ENCODE data around the gene GPC2.
A peak's percentile ranks its signal among the peaks of the same experiment; 100 is the strongest.

GPC2 gene

GRCh38 chr7:100160067-100160466 lies 17.1 kb downstream of the GPC2 start:
- no peak for TF ChIP-seq Cebpa-rat (IDR thresholded peaks at IDR 0.05)
- Histone ChIP-seq H3K4me1 (peaks cover 36% of the 10 kb centered on the region), H3K36me3 (peaks cover 18% of the 10 kb centered on the region), H3K9ac (no peak overlapping the region), H3K4me3 (no peak overlapping the region), H3K27me3 (no peaks in the 10 kb centered on the region), H3K27ac (no peak overlapping the region), H3K9me3 (no peaks in the 10 kb centered on the region), H3K4me2 (no peak overlapping the region), H4K20me1 (peaks cover 32% of the 10 kb centered on the region)

- peaks cover 41% of the 10 kb centered on the region for H4K20me1 ChIP-seq
- peak overlapping the region; percentile 94 for H3K9ac ChIP-seq
- no peaks in the 10 kb centered on the region for H3K27me3 ChIP-seq
- peaks cover 27% of the 10 kb centered on the region for H3K36me3 ChIP-seq
- H3K4me2 ChIP-seq, result peak overlapping the region; percentile 97
- peak overlapping the region; percentile 100 for H3K4me3 ChIP-seq
- peak overlapping the region; percentile 93 for H3K27ac ChIP-seq
- H3K4me1 ChIP-seq, result peaks cover 45% of the 10 kb centered on the region
- no peak for TF ChIP-seq Cebpa-rat (IDR thresholded peaks at IDR 0.05)
- H3K9me3 ChIP-seq, result no peaks in the 10 kb centered on the region
Observed at GRCh38 chr7:100159099-100159623, 18.0 kb downstream of the GPC2 start.

DNA sequence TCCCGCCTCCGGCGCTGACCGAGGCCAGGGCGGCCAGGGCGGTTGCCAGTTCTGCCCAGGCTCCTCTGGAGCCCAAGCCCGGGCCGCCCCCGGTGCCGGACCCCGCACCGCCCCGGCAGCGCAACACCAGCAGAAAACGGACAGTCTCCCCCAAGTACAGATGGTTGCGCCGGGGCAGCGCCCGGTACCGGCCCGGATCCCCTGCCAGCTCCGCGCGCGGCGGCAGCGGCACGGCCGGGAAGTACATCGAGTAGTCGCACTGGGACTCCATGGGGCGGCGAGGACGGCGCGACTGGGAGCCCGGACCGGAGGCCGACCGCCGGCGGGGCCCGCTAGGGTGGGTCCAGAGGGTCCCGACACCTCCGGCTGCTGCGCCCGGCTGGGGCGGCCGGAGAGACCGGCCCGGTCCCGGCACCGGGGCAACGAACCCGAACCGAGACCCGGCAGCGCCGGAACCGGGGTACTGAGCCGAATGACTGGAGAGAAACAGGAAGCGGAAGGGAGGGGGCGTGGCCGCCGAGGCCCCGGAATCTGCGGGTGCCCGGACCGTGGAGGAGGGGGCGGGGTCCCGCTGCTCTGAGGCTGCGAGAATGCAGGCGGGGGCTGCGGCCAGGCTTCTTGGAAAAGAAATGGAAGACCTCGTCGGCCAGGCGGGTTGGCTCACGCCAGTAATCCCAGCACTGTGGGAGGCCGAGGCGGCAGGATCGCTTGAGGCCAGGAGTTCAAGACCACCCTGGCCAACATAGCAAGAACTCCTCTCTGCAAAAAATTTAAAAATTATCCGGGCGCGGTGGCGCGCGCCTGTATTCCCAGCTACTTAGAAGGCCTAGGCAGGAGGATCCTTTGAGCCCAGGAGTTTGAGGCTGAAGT lies 18.7 kb downstream of the GPC2 start, which contains the start of gene TRAPPC14:
TRAPPC14 (minus strand) TSS at position 495 of the 870 bp plus-strand sequence; CDS start at position 271, 224 bp downstream.
- H3K4me3 ChIP-seq, result peak within 1 kb of the TSS; percentile 100
- H3K27ac ChIP-seq, result peak within 1 kb of the TSS; percentile 93
- no peaks in the 10 kb centered on the region for H3K27me3 ChIP-seq
- peak within 1 kb of the TSS; percentile 97 for H3K4me2 ChIP-seq
- peaks cover 34% of the 10 kb centered on the region for H3K36me3 ChIP-seq
- H3K4me1 ChIP-seq, result peaks cover 52% of the 10 kb centered on the region
- peak within 1 kb of the TSS; percentile 94 for H3K9ac ChIP-seq
- H4K20me1 ChIP-seq, result peaks cover 48% of the 10 kb centered on the region
- H3K9me3 ChIP-seq, result no peaks in the 10 kb centered on the region
- no peak for TF ChIP-seq Cebpa-rat (IDR thresholded peaks at IDR 0.05)

- no peak for TF ChIP-seq Cebpa-rat (IDR thresholded peaks at IDR 0.05)
- Histone ChIP-seq H3K4me2 (peak overlapping the region; percentile 97), H3K4me1 (peaks cover 61% of the 10 kb centered on the region), H3K4me3 (peak overlapping the region; percentile 100), H3K9ac (peak overlapping the region; percentile 94), H3K9me3 (no peaks in the 10 kb centered on the region), H3K27me3 (no peaks in the 10 kb centered on the region), H4K20me1 (peaks cover 54% of the 10 kb centered on the region), H3K36me3 (peaks cover 43% of the 10 kb centered on the region), H3K27ac (peak overlapping the region; percentile 93)
Observed at GRCh38 chr7:100157334-100158228, 19.6 kb downstream of the GPC2 start.

GRCh38 chr7:100157069-100157333 lies 20.2 kb downstream of the GPC2 start:
- peak overlapping the region; percentile 93 for H3K27ac ChIP-seq
- H3K36me3 ChIP-seq, result peaks cover 46% of the 10 kb centered on the region
- peak overlapping the region; percentile 94 for H3K9ac ChIP-seq
- no peak for TF ChIP-seq Cebpa-rat (IDR thresholded peaks at IDR 0.05)
- peaks cover 67% of the 10 kb centered on the region for H3K4me1 ChIP-seq
- H3K4me3 ChIP-seq, result peak overlapping the region; percentile 100
- peaks cover 56% of the 10 kb centered on the region for H4K20me1 ChIP-seq
- H3K9me3 ChIP-seq, result no peaks in the 10 kb centered on the region
- no peaks in the 10 kb centered on the region for H3K27me3 ChIP-seq
- peak overlapping the region; percentile 97 for H3K4me2 ChIP-seq

DNA sequence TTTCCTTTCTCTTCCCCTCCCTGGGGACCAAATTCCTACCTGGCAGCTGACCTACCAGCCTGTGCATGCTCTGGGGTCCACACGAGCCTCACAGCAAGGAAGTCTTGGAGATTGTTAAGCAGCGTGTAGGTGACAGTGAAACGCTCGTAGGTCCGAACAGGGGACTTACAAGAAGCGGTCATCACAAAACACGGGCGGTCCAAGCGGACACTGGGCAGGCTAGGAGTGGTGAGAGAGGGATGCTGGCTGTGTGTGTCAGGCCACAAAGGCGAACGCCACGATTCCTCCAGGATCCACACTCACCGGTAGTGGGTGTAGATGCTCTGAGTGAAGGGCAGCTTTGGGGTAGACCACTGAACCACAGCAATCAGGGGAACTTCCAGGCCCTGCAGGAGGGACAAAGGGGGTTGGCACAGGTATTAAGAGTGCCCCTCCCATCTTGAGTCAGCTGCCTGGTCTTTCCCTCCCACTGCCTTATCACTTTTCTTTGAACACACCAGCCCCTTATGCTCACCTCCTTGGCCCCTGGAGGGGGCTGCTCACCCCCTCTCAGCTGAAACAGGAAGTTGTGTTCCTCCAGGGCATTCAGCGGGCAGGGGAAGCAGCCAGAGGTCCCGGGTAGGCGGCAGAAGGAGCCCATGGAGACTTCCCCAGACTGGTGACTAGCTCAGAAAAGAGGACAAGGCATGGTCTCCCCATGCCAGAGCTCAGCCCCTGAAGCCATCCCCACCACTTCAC lies 20.7 kb downstream of the GPC2 start:
- Histone ChIP-seq H3K4me3 (peak overlapping the region; percentile 100), H4K20me1 (peaks cover 60% of the 10 kb centered on the region), H3K4me2 (peak overlapping the region; percentile 97), H3K27me3 (no peaks in the 10 kb centered on the region), H3K27ac (peak overlapping the region; percentile 93), H3K9me3 (no peaks in the 10 kb centered on the region), H3K9ac (peak overlapping the region; percentile 94), H3K4me1 (peaks cover 72% of the 10 kb centered on the region), H3K36me3 (peaks cover 51% of the 10 kb centered on the region)
- TF ChIP-seq Cebpa-rat (IDR thresholded peaks at IDR 0.05), result no peak

DNA sequence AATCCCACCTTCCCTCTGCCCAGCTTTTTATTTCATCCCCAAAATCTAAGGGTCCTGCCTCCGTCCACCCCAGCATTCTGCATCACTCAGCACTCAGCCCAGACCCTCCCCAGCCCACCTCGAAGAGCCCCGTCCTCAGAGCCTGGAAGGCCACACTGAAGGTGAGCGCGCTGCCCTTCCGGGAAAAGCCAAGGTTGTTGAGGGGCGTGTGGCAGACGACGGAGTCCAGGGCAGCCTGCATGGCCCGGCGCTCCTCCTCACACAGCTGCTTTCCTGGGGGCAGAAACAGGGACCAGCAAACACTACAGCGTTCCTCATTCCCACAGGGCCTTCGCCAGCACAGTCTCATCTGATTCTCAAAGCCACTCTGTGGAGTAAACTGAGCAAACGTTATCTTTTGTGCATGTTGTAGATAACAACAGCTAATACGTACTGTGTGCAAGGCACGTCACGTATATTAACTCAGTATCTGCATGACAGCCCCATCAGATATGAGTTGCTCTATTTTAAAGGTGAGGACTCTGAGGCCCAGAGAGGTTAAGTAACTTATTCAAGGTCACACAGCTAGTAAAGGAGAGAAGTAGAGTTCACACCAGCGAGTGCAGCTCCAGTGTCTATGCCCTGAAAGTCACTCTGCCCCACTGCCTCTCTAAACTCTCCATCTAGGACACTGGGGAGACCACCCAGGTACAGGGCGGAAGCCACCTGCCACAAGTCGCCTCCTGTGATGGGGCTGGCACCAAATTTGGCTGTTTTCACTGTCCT lies 21.4 kb downstream of the GPC2 start:
- H3K27ac ChIP-seq, result no peak overlapping the region
- peaks cover 60% of the 10 kb centered on the region for H4K20me1 ChIP-seq
- H3K4me1 ChIP-seq, result peaks cover 73% of the 10 kb centered on the region
- H3K9me3 ChIP-seq, result no peaks in the 10 kb centered on the region
- no peak overlapping the region for H3K9ac ChIP-seq
- no peak overlapping the region for H3K4me3 ChIP-seq
- no peak for TF ChIP-seq Cebpa-rat (IDR thresholded peaks at IDR 0.05)
- H3K27me3 ChIP-seq, result no peaks in the 10 kb centered on the region
- peaks cover 56% of the 10 kb centered on the region for H3K36me3 ChIP-seq
- H3K4me2 ChIP-seq, result no peak overlapping the region

DNA sequence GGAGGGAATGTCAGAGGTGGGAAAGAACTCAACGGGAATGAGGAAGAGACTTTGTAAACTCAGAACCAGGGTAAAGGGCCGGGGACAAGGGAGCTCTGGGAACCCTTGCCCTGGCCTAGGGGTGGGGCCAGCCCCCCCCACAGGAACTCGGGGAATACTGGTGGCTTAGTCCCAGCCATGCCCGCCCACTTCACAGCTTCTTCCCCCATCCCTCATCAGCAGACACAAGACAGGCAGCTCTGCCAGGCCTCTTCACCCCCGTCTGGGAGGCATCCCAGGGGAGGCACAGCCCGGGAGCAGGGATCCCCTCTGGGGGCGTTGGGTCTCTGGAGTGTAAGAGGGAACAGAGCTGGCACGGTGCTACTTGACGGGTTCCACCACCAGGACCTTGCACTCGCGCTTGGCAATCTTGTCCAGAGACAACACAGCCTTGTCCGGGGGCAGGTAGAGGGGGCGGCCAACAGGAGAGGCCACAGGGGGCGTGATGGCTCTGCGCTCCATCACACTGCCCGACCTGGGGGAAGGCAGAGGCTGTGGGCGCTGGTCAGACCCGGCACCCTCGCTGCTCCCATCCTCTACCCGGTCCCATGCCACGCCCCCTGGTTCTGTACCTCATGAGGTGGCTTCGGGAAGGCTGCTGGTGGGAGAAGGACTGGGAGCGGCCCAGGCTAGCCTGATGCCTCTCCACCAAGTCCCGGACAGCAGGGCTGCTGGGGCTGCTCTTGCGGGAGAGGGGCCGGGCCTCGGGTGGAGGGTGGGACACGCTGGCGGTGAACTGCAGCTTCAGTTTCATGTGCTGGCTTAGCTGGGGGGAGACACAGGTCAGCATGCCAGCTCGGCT lies 22.3 kb downstream of the GPC2 start:
- H3K9ac ChIP-seq, result peak overlapping the region; percentile 19; the same call in 1 of the 2 replicates

More for the DNA sequence above, 22.3 kb downstream of the GPC2 start:
- H3K4me3 ChIP-seq, result no peak overlapping the region
- H3K9me3 ChIP-seq, result no peaks in the 10 kb centered on the region
- peaks cover 56% of the 10 kb centered on the region for H3K36me3 ChIP-seq
- H3K4me2 ChIP-seq, result peak overlapping the region; percentile 32; the same call in 1 of the 2 replicates
- peaks cover 82% of the 10 kb centered on the region for H3K4me1 ChIP-seq
- TF ChIP-seq Cebpa-rat (IDR thresholded peaks at IDR 0.05), result no peak
- peaks cover 60% of the 10 kb centered on the region for H4K20me1 ChIP-seq
- H3K27ac ChIP-seq, result no peak overlapping the region
- no peaks in the 10 kb centered on the region for H3K27me3 ChIP-seq
